Ovary (tissue), 9 donors: ENCODE data around the gene LZIC. TPM values are rescaled to one million over a fixed set of nuclear protein-coding genes. Genes with fewer than 3 reads are reported as not detected.
A peak's percentile ranks its signal among the peaks of the same experiment; 100 is the strongest.

Experiments used
- DNase-seq, 5 donors: peaks; one replicate each; pipeline ENCODE4 v3.0.0-alpha.2; 2019 to 2020
- H3K27ac ChIP-seq, 2 donors: fragments of 200-600 bp; one replicate each; pipeline versions ENCODE4 v1.5.1 to v1.8.0; 2019 to 2022
- H3K27me3 ChIP-seq: fragments of 200-600 bp; one replicate; pipeline ENCODE4 v1.8.0; 2022
- H3K36me3 ChIP-seq: fragments of 200-600 bp; sonication (generic); one replicate; pipeline ENCODE4 v1.5.1; 2019
- H3K4me1 ChIP-seq: one replicate; pipeline ENCODE4 v1.8.1; 2013; ENCODE audit warnings: mild to moderate bottlenecking, moderate library complexity; ENCODE audit not compliant: insufficient read depth
- H3K4me3 ChIP-seq: fragments of 200-600 bp; sonication (generic); one replicate; pipeline ENCODE4 v1.5.1; 2017
- H3K9me3 ChIP-seq, 2 donors: fragments of 200-600 bp in 1 of 2; sonication (generic) in 1 of 2; one replicate each; pipeline versions ENCODE4 v1.5.1 to v1.8.1; 2013 to 2019; ENCODE audit warnings: mild to moderate bottlenecking in 1 of 2, moderate library complexity in 1 of 2
- EP300 ChIP-seq: sonication (generic); formaldehyde crosslinking; IDR thresholded peaks from one replicate; pipeline ENCODE4 v1.6.1; 2017; ENCODE audit warnings: antibody characterized with exemption
- POLR2A ChIP-seq: fragments of 450-650 bp; IDR thresholded peaks from one replicate; pipeline ENCODE4 v1.6.1; 2017; ENCODE audit warnings: antibody characterized with exemption, mild to moderate bottlenecking, moderate library complexity
- WGBS, 3 donors: extraction: QIAGEN DNeasy Blood & Tissue Kit in 1 of 3; methylation state at CpG; one replicate each; pipeline versions ENCODE4 v1.1.5 to v1.1.7; 2013 to 2017; 5-methylcytosine and 5-hydroxymethylcytosine counted together
- intact Hi-C, 4 donors: fragments of 100-400 bp; cut with DNase I; formaldehyde crosslinking; loops; one replicate each; pipeline versions ENCODE4 v1.11.0 to v1.15.1; 2022 to 2023
- polyA plus RNA-seq, 2 donors: library from polyadenylated mRNA; stranded (reverse); fragments of 200-250 nt in 1 of 2; fragments of 350-450 nt in 1 of 2; fragmentation: Illumina TruSeq in 1 of 2; extraction: RNeasy Lipid Tissue Mini Kit (QIAGEN cat#74804) in 1 of 2; gene quantifications; one replicate each; pipeline ENCODE4 v1.2.3, GENCODE V29; 2013 to 2014
- total RNA-seq, 7 donors: library from RNA; depleted of rRNA in 2 of 7; stranded (reverse); fragments of >200 nt in 2 of 7; fragmentation: NEBNext Ultra II Directional in 3 of 7; extraction: Animal tissue kit (Norgen Biotek cat#: 25700) in 3 of 7; gene quantifications; one replicate each; pipeline versions ENCODE4 v1.1.0 to v1.2.4, GENCODE V29; 2016 to 2023
- TF ChIP-seq, protein P1 (sequence below), 3 donors: fragments of 450-650 bp in 2 of 3; fragments of 200-600 bp in 1 of 3; IDR thresholded peaks; one replicate each; pipeline versions ENCODE4 v1.5.1 to v1.8.0; 2016 to 2022; ENCODE audit warnings: antibody characterized with exemption in 3 of 3, mild to moderate bottlenecking in 1 of 3
- donor health status: DM: no; HTN: no; CAD: no; lungs with moderate emphysema.
- donor health status: DM: no; HTN: no; CAD: no.
- donor health status: Bipolar disorder and iron deficiency.
- donor health status: DM: yes; HTN: yes; CAD: no.
- donor health status: DM: no; HTN: no; CAD: no.
- donor health status: DM: yes; HTN: yes; CAD: no.

Gene LZIC
- total and polyA plus RNA-seq, 9 donors: 21.2 to 61.3 (median 40.2) TPM

DNA sequence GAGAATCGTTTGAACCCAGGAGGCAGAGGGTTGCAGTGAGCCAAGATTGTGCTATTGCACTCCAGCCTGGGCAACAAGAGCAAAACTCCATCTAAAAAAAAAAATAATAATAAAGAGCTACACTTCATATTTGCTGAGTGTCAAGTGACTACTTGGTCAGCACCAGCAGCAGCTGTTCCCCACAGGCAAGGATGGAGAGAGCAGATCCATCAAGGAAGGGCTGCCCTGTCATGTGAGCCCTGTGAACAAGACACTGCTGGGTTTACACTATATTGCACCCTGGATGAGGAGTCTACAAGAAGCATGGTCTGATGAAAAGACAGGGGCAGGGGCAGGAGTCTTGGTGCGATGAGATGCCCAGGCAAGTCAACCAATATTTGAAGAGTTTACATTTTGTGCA, 36.7 kb downstream of the LZIC start:
- Histone ChIP-seq H3K4me1 (peaks cover 16% of the 10 kb centered on the region), H3K27me3 (no peaks in the 10 kb centered on the region), H3K27ac (no peak overlapping the region), H3K36me3 (no peaks in the 10 kb centered on the region), H3K9me3 (no peaks in the 10 kb centered on the region), H3K4me3 (no peak overlapping the region)
- 92 to 97% (median 96%) methylated on average over 2 of the region's 2 CpGs for WGBS, 3 donors
- intact Hi-C loops: no loop called here
- TF ChIP-seq, protein P1, sequence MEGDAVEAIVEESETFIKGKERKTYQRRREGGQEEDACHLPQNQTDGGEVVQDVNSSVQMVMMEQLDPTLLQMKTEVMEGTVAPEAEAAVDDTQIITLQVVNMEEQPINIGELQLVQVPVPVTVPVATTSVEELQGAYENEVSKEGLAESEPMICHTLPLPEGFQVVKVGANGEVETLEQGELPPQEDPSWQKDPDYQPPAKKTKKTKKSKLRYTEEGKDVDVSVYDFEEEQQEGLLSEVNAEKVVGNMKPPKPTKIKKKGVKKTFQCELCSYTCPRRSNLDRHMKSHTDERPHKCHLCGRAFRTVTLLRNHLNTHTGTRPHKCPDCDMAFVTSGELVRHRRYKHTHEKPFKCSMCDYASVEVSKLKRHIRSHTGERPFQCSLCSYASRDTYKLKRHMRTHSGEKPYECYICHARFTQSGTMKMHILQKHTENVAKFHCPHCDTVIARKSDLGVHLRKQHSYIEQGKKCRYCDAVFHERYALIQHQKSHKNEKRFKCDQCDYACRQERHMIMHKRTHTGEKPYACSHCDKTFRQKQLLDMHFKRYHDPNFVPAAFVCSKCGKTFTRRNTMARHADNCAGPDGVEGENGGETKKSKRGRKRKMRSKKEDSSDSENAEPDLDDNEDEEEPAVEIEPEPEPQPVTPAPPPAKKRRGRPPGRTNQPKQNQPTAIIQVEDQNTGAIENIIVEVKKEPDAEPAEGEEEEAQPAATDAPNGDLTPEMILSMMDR (IDR thresholded peaks at IDR 0.05): no peak
- TF ChIP-seq POLR2A (no peak), EP300 (no peak)
- no peak for DNase-seq

DNA sequence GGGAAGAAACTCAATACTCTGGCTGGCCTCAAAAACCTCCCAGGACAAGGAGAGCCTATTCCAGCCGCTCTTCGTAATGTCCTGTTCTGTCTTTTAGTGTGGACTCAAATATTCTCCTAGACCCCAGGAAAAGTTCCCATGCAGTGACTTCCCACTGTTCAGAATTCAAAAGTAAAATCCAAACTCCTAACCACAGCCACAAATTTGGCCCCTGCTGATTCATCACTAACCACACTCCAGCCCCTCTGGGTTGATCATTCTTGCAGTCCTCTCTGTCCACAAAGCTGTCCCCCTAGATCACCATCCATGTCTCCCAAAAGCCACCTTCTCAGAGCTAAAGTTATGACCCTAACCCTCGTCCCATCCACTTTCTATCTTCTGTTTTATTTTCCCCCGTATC, 38.2 kb downstream of the LZIC start:
- intact Hi-C loops: no loop called here
- H3K4me3 ChIP-seq: no peak overlapping the region
- WGBS, 3 donors: 66 to 90% (median 75%) methylated on average over 4 of the region's 4 CpGs
- no peaks in the 10 kb centered on the region for H3K36me3 ChIP-seq
- no peaks in the 10 kb centered on the region for H3K9me3 ChIP-seq
- no peaks in the 10 kb centered on the region for H3K27me3 ChIP-seq
- no peak for DNase-seq
- no peak overlapping the region for H3K27ac ChIP-seq
- TF ChIP-seq EP300 (no peak), POLR2A (no peak)
- TF ChIP-seq, protein P1 (IDR thresholded peaks at IDR 0.05): no peak
- peaks cover 21% of the 10 kb centered on the region for H3K4me1 ChIP-seq

DNA sequence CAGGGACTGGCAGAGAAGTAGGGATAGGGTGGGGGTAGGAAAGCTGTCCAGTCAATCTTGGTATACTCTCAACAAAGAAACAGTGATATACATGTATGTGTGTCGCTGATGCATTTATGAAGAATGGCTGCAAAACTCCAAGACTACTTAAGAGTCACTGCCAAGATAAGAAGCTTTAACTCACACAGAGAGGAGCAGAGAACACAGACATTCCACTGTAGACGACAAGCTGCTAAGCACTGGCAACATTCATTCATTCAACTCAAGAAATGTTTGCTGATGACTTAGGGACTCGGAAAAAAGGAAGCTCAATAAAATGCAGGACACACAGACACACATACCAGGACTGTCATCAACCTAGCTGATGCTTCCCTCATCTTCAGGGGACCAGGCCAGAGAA, 38.6 kb downstream of the LZIC start:
- intact Hi-C loops: no loop called here
- 78 to 85% (median 79%) methylated on average over 3 of the region's 3 CpGs for WGBS, 3 donors
- Histone ChIP-seq H3K36me3 (no peaks in the 10 kb centered on the region), H3K27ac (no peak overlapping the region), H3K9me3 (no peaks in the 10 kb centered on the region), H3K4me1 (peaks cover 21% of the 10 kb centered on the region), H3K27me3 (no peaks in the 10 kb centered on the region), H3K4me3 (no peak overlapping the region)
- TF ChIP-seq, protein P1 (IDR thresholded peaks at IDR 0.05): no peak
- TF ChIP-seq POLR2A: no peak
- no peak for DNase-seq

DNA sequence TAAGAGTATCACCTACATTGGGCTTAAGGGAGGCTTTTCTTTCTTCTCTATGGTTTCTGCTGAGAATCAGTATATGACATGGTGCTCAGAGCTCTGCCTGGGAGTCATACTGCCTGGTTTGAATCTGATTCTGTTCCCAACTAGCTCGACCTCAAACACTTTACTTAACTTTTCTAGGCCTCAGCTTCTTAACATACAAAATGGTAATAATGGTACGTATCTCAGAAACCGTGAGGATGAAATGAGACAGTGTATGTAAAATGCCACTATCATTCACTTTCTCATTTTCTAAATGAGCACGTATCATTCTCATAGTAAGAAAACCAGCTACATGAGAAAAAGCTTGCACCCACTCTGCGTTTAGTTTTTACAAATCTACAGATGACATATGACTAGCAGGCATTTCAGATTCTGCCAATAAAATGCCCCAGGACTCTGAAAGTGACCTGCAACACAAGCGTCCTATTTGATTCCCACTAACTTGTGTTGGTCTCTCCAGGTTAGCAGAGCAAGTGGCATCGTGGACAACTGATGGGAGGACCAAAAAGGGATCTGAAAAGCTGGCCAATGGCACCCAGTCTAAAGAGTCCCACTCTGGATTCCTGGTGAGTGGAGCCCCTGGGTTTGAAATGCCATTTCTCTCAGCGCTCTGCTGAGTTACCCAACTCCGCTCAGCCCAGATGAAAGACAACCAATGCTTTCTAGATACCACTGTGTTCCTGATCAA, 39.2 kb downstream of the LZIC start:
- no peak overlapping the region for H3K27ac ChIP-seq
- TF ChIP-seq, protein P1 (IDR thresholded peaks at IDR 0.05): no peak
- TF ChIP-seq EP300 (no peak), POLR2A (no peak)
- H3K9me3 ChIP-seq: no peaks in the 10 kb centered on the region
- peaks cover 19% of the 10 kb centered on the region for H3K4me1 ChIP-seq
- peak in 1 of 5 donors; percentile 2 for DNase-seq
- H3K4me3 ChIP-seq: no peak overlapping the region
- no peaks in the 10 kb centered on the region for H3K27me3 ChIP-seq
- intact Hi-C loops: no loop called here
- 89 to 94% (median 93%) methylated on average over 9 of the region's 9 CpGs for WGBS, 3 donors
- no peaks in the 10 kb centered on the region for H3K36me3 ChIP-seq
